GM19463 (cell line): ENCODE results near the gene CT83.

Experiments
- ATAC-seq: cut with Tn5 transposase; IDR thresholded peaks from one replicate; pipeline ENCODE4 v1.9.1; 2021; ENCODE audit warnings: mild to moderate bottlenecking, moderate library complexity; ENCODE audit not compliant: unreplicated experiment

Gene CT83, protein sequence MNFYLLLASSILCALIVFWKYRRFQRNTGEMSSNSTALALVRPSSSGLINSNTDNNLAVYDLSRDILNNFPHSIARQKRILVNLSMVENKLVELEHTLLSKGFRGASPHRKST

DNA sequence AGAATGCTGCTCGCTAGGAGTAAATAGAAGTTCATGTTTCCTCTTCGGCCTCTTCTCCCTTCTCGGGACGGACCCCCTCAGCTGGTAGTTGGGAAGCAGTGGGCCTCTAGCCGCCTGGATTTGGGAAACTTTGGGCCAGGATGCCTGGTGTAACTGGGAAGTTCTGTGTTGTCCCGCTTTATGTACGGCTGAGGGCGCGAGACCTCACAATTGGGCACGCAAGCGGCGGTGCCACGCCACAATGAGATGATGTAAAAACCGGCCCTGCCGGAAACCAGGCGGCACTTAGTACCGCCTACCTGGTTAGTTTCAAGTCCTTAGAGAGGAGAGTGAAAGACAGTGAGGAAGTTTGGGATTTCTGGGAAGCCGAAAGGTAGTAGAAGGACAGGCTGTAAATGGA lies at the start of gene CT83:
TSS of gene CT83 (minus strand) at position 155 of the 400 bp plus-strand sequence. CDS start at position 35, 120 bp downstream.
- no peak for ATAC-seq

DNA sequence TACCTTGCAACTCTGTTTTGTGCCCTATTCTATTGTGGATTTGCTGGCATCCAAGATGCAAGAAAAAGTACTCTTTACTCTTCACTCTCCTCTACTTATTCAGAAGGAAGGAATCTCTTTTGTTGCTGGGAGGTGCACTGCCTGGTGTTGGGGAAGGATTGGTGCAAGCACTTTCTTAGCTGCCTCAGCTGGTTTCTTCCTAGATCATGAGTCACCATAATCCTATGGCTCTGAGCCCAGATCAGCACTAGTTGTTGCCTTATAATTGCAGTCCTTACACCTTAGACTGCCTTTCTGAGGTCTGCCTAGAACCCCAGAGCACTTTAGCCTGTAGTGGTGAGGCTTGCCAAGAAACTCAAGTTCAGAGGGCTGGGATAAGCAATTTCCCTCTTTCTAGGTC lies 37.0 kb upstream of the CT83 start:
- no peak for ATAC-seq

DNA sequence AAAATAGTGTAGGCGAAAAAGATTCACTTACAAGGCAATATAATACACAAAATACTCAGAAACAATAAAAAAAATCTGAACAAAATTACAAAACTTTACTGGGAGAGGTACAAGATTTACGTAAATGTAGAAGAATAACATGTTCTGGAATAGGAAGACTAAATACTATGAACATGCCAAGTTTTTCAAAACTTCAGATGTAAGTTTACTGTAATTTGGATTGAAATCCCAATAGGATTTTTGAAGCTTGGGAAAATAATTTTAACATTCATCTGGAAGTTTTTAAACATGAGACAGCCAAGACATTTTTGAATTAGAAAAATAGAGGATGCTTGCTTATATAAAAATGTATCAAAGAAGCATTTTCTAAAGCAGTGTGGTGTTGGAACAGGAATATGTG lies 30.5 kb upstream of the CT83 start:
- no peak for ATAC-seq

DNA sequence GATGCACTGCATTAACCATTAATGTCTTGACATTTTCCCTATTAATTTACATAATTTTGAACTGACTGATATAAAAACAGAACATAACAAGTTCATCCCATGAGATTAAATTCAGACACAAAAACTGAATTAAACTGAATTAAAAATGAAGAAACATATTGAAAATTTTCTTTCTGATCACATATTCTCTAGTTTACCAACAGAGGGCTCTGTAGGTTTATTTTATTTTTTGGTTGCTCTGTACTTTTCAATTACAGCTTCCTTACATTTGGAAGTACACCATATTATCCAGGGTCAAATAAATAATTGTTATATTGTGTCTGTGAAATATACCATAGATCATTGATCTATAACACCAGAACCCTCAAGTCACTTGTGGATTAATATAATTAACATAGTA lies 27.3 kb upstream of the CT83 start:
- ATAC-seq, result no peak

DNA sequence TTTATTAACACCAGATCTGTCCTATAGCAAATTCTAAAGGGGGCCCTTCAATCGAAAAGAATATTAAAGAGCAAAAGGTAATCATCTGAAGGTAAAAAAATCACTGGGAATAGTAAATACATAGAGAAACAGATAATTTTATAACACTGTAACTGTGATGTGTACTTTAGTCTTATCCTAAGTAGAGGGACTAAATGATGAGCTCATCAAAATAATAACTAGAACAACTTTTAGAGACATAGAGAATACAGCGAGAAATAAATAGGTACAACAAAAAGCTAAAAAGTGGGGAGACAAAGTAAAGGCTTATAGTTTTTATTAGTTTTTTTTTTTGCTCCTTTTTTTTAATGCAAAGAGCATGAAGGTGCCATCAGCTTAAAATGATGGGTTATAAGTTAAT lies 17.3 kb upstream of the CT83 start:
- ATAC-seq, result no peak

DNA sequence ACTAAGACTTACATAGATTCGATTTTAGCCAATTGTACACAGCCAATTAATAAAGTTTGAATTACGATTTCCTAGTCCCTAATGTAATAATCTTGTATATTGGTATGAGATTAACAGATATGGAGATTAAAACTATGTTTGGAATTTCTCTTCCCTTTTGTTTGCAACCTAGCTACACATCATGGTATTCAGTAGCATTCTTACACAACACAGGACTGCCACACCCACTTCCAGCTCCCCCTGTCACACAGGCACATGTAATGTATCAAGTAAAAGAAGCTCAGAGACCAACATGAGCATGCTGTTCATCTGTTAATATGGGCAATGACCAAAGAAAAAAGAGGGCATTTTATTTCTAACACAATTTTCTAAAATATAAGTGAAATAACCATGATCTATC lies 13.6 kb downstream of the CT83 start:
- ATAC-seq, result no peak

DNA sequence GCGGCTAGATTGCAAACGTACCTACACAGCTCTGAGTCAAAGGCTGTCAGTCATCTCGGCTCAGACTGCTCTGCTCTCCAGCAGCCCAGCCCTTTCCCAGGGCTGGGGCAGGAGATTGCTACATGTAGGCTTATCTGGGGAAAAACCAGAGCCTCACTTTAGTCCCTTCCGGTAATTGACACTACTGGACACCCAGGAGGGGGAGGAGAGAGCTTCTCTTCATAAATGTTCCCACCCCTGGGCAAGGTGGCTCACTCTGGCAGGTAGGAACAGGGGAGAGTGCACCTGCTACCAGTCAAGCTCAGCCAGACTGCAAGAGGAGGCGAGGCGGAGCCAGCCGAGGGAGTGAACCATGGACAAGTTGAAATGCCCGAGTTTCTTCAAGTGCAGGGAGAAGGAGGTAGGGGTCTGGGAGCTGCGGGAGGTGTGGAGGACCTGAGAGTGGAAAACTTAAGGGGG lies 26.4 kb downstream of the CT83 start, which contains the start of gene SLC6A14:
TSS of gene SLC6A14 (plus strand) at position 249 of the 459 bp plus-strand sequence. CDS start at position 353, 104 bp downstream.
- no peak for ATAC-seq

DNA sequence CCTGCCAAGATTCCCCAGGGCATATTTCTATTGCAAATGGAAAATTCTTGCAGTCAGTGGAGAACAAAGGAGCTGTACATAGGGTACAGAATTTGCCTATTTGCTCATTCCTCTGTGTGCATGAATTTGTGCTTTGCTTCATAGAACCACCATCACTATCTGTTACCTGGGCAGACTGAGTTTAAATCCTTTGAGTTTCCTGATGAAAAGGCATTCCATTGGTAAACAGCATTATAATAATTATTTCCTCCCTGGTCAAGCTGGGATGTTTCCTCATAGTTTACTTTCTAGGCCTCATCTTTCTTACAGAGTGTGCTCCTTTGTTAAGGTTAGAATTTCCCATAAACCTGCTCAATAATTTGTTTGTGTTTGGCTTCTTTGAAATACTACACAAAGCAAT lies 27.2 kb downstream of the CT83 start:
- ATAC-seq, result no peak

DNA sequence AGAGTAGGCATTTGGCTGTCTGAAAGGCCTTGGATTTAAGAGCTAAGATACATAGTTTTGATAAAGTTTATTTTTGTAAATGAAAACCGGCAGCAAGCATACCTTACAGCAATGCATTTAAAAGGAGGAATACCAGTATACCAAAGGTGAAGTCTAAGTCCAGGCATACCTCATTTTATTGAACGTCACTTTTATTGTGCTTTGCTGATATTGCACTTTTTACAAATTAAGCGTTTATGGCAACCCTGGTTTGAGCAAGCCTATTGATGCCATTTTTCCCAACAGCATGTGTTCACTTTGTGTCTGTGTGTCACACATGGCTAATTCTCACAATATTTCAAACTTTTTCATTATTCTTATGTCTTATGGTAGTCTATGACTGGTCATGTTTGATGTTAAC lies 34.8 kb downstream of the CT83 start:
- ATAC-seq, result no peak

DNA sequence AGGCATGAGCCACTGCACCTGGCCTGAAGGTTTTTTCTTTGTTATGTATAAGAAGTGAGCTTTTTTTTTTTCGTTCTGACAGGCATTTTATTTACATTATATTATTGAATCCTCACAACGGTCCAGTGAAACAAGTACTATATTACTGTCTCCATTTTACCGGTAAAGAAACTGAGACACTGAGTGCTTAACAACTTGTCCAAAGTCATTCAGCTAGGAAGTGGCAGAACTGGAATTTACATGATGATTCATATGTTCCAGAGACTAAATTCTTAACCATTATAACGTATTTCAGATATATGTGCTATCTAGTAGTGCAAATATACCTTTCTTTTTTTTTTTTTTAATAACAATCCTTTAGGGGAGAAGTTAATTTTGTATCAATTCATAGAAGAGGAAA lies 44.8 kb downstream of the CT83 start:
- ATAC-seq, result no peak

DNA sequence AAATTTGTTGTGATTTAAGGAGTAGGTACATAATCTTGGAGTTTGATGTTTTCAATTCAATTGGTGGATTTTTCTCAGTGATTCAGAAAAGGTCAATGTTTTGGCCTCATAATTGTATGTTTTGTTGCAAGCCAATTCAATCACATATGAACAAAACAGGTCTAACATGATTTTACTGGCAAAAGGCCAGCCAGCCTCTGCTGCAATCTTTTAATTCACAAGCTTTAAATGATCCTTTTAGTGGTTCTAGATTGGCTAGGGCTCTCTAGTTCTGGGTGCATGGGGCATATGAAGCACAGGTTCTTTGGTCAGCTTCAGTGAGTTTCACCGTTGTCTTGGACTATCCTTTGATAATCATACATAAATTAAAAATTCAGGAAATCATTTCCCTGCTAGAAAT lies 45.6 kb downstream of the CT83 start:
- no peak for ATAC-seq

DNA sequence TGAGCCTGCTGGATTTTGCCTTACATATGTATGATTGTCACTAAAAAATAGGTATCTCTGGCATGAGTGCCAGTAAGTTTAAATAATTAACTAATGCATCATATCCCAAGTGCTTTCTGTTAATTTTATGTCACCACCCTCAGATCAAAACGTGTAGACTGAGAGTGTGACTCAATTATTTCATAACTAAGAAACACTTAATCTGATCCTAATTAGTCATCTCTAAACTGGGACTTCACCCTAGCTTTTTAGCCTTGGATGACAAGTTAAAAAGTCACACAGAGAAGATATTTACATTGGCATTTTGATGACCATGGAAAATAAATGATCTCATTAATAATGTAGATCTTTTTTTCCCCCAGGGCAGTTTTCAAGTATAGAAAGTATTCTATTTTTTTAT lies 49.5 kb downstream of the CT83 start:
- ATAC-seq, result no peak
